Neural cell (in vitro differentiated cells): ENCODE data around the gene KRT76. TPM values are rescaled to one million over a fixed set of nuclear protein-coding genes. Genes with fewer than 3 reads are reported as not detected.

Source experiments
- H2AFZ ChIP-seq: fragments of 200-600, 300-800 bp; sonication (generic), shearing (Covaris generic); 2 replicates; pipeline ENCODE4 v1.6.0; 2014; ENCODE audit warnings: low read depth, mild to moderate bottlenecking, antibody characterized with exemption, low read length, moderate library complexity
- H3F3A ChIP-seq: fragments of 200-600 bp; shearing (Covaris generic); 2 replicates; pipeline ENCODE4 v1.6.1; 2016; ENCODE audit warnings: mild to moderate bottlenecking, moderate library complexity, mixed read lengths, antibody characterized with exemption, low read length; ENCODE audit not compliant: insufficient read depth, poor library complexity, severe bottlenecking
- H3K27ac ChIP-seq: fragments of 200-600, 300-800 bp; sonication (generic), shearing (Covaris generic); 2 replicates; pipeline ENCODE4 v1.5.1; 2014; ENCODE audit warnings: mild to moderate bottlenecking, low read length, moderate library complexity
- H3K27me3 ChIP-seq: fragments of 300-800, 200-600 bp; sonication (generic), shearing (Covaris generic); 2 replicates; pipeline ENCODE4 v1.6.0; 2014; ENCODE audit warnings: mild to moderate bottlenecking, low read depth, low read length, moderate library complexity; ENCODE audit not compliant: insufficient read depth
- H3K36me3 ChIP-seq: fragments of 300-800, 200-600 bp; sonication (generic), shearing (Covaris generic); 2 replicates; pipeline ENCODE4 v1.5.1; 2014; ENCODE audit warnings: mild to moderate bottlenecking, antibody characterized with exemption, low read length, moderate library complexity; ENCODE audit not compliant: insufficient read depth
- H3K4me2 ChIP-seq: fragments of 300-800, 200-600 bp; sonication (generic), shearing (Covaris generic); 2 replicates; pipeline ENCODE4 v1.6.0; 2014; ENCODE audit warnings: mild to moderate bottlenecking, low read length
- H3K4me3 ChIP-seq: fragments of 300-800, 200-600 bp; sonication (generic), shearing (Covaris generic); 2 replicates; pipeline ENCODE4 v1.5.1; 2014; ENCODE audit warnings: mild to moderate bottlenecking, low read length, moderate library complexity
- H3K79me2 ChIP-seq: fragments of 200-600 bp; shearing (Covaris generic); replicated peaks from 2 replicates; pipeline ENCODE4 v1.6.0; 2014; ENCODE audit warnings: mild to moderate bottlenecking, low read length, moderate library complexity; ENCODE audit not compliant: insufficient read depth
- H3K9ac ChIP-seq: fragments of 300-800, 200-600 bp; sonication (generic), shearing (Covaris generic); 2 replicates; pipeline ENCODE4 v1.6.1; 2016; ENCODE audit warnings: mild to moderate bottlenecking, low read length, mixed read lengths
- H3K9me2 ChIP-seq: fragments of 200-600 bp; shearing (Covaris generic); 2 replicates; pipeline ENCODE4 v1.6.1; 2016; ENCODE audit warnings: mild to moderate bottlenecking, low read length, mixed read lengths; ENCODE audit not compliant: insufficient read depth
- H3K9me3 ChIP-seq: fragments of 200-600, 300-800 bp; sonication (generic), shearing (Covaris generic); 2 replicates; pipeline ENCODE4 v1.6.1; 2016; ENCODE audit warnings: mild to moderate bottlenecking, mixed run types, low read length, moderate library complexity, mixed read lengths
- H4K20me1 ChIP-seq: fragments of 200-600 bp; shearing (Covaris generic); 2 replicates; pipeline ENCODE4 v1.6.1; 2016; ENCODE audit warnings: mild to moderate bottlenecking, mixed run types; ENCODE audit not compliant: insufficient read depth
- EP300 ChIP-seq: fragments of 450-650 bp; conservative IDR thresholded peaks from 2 replicates; pipeline ENCODE4 v1.6.1; 2014; ENCODE audit warnings: antibody characterized with exemption, mild to moderate bottlenecking, moderate library complexity; ENCODE audit not compliant: poor library complexity, severe bottlenecking
- EZH2 ChIP-seq: fragments of 200-600, 300-800 bp; shearing (Covaris generic), sonication (generic); IDR thresholded peaks from 2 replicates; pipeline ENCODE4 v1.6.1; 2014; ENCODE audit warnings: antibody characterized with exemption, low read length, borderline replicate concordance, mild to moderate bottlenecking; ENCODE audit not compliant: insufficient read depth, poor library complexity, severe bottlenecking
- MXI1 ChIP-seq: fragments of 450-650 bp; conservative IDR thresholded peaks from 2 replicates; pipeline ENCODE4 v1.6.1; 2014; ENCODE audit warnings: antibody characterized with exemption, mild to moderate bottlenecking; ENCODE audit not compliant: poor library complexity, severe bottlenecking
- POLR2AphosphoS5 ChIP-seq: IDR thresholded peaks from 2 replicates; pipeline ENCODE4 v1.6.1; 2012
- RAD21 ChIP-seq: fragments of 450-650 bp; conservative IDR thresholded peaks from 2 replicates; pipeline ENCODE4 v1.6.1; 2014; ENCODE audit warnings: antibody characterized with exemption, mild to moderate bottlenecking, moderate library complexity
- SMC3 ChIP-seq: fragments of 450-650 bp; conservative IDR thresholded peaks from 2 replicates; pipeline ENCODE4 v1.6.1; 2014; ENCODE audit warnings: antibody characterized with exemption, mild to moderate bottlenecking, moderate library complexity; ENCODE audit not compliant: poor library complexity
- TAF1 ChIP-seq: IDR thresholded peaks from 2 replicates; pipeline ENCODE4 v1.6.1; 2012; ENCODE audit warnings: low read depth
- polyA plus RNA-seq: library from polyadenylated mRNA; depleted of rRNA; stranded (reverse); fragments of >200 nt; gene quantifications from 2 replicates; pipeline ENCODE4 v1.2.3, GENCODE V29; 2014
- TF ChIP-seq, protein P1 (sequence below): IDR thresholded peaks from 2 replicates; pipeline ENCODE4 v1.6.1; 2012; ENCODE audit warnings: borderline replicate concordance
- TF ChIP-seq, protein P2 (sequence below): fragments of 450-650 bp; IDR thresholded peaks from 2 replicates; pipeline ENCODE4 v1.5.1; 2014; ENCODE audit warnings: antibody characterized with exemption, mild to moderate bottlenecking, moderate library complexity; ENCODE audit not compliant: poor library complexity, severe bottlenecking

Gene KRT76
- polyA plus RNA-seq, 1 donor from 2014 or later = not detected

DNA sequence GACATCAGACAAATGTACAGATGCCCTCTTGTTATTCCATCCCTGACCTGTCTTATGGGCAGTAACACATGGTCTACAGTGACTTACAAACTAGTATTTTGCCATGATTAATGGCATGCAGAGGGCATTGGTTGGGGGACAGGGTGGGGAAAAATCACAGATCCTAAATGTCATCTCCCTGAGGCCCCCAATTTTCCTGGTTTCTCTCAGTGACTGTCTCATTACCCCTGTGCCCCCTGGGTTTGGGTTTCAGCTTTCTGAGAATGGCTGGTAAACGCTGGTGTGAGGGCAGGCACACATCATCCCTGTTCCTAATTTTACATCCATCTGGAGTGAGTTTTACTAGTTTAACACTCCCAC lies 10.1 kb downstream of the KRT76 start:
- H3K36me3 ChIP-seq = no peaks in the 10 kb centered on the region
- TF ChIP-seq SMC3 = no peak
- TF ChIP-seq MXI1 = no peak
- no peak for TF ChIP-seq EZH2
- TF ChIP-seq RAD21 = no peak
- TF ChIP-seq, protein P1, sequence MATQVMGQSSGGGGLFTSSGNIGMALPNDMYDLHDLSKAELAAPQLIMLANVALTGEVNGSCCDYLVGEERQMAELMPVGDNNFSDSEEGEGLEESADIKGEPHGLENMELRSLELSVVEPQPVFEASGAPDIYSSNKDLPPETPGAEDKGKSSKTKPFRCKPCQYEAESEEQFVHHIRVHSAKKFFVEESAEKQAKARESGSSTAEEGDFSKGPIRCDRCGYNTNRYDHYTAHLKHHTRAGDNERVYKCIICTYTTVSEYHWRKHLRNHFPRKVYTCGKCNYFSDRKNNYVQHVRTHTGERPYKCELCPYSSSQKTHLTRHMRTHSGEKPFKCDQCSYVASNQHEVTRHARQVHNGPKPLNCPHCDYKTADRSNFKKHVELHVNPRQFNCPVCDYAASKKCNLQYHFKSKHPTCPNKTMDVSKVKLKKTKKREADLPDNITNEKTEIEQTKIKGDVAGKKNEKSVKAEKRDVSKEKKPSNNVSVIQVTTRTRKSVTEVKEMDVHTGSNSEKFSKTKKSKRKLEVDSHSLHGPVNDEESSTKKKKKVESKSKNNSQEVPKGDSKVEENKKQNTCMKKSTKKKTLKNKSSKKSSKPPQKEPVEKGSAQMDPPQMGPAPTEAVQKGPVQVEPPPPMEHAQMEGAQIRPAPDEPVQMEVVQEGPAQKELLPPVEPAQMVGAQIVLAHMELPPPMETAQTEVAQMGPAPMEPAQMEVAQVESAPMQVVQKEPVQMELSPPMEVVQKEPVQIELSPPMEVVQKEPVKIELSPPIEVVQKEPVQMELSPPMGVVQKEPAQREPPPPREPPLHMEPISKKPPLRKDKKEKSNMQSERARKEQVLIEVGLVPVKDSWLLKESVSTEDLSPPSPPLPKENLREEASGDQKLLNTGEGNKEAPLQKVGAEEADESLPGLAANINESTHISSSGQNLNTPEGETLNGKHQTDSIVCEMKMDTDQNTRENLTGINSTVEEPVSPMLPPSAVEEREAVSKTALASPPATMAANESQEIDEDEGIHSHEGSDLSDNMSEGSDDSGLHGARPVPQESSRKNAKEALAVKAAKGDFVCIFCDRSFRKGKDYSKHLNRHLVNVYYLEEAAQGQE = no peak
- H3F3A ChIP-seq = no peaks in the 10 kb centered on the region
- H3K27ac ChIP-seq = no peak overlapping the region
- H4K20me1 ChIP-seq = no peaks in the 10 kb centered on the region
- no peaks in the 10 kb centered on the region for H3K27me3 ChIP-seq
- H3K4me3 ChIP-seq = no peak overlapping the region
- no peak overlapping the region for H2AFZ ChIP-seq
- no peak overlapping the region for H3K4me2 ChIP-seq
- no peaks in the 10 kb centered on the region for H3K9me2 ChIP-seq
- no peaks in the 10 kb centered on the region for H3K9me3 ChIP-seq
- no peak overlapping the region for H3K9ac ChIP-seq
- no peaks in the 10 kb centered on the region for H3K79me2 ChIP-seq

DNA sequence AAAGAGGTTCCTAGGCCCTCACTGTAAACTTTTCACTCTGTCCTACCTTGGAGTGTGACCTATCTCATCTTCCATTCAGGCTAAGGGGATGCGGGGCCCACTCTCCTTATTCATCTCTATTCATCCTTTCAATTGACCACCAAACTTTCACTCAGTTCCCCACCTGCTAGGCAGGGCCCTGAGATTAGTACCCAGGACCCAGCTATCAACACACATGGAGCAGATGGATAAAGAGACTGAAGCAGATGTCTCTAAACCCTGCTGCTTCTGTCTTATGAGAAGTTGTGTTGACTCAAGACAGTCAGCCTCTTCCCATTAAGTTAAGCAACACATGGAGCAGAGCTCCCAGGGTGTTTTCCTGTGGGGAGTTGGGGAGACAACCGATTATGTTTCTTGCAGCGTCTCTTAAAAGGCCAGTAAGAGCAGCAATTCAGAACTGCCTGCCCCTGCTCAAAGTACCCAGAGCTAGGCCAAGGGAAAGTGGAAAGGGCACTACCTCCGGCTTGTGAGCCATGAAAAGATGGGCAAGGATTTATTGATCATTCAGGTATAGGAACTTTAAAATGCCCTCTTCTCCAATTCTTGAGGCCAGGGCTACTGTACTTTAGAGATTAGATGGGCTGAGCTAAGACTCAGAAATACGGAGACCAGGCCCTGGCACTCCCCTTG lies 10.7 kb downstream of the KRT76 start:
- H3K9me2 ChIP-seq = no peaks in the 10 kb centered on the region
- no peaks in the 10 kb centered on the region for H4K20me1 ChIP-seq
- no peaks in the 10 kb centered on the region for H3K27me3 ChIP-seq
- H3K27ac ChIP-seq = no peak overlapping the region
- TF ChIP-seq TAF1 (no peak), POLR2AphosphoS5 (no peak), EP300 (no peak), EZH2 (no peak), RAD21 (no peak), SMC3 (no peak), MXI1 (no peak)
- TF ChIP-seq, protein P1 = no peak
- TF ChIP-seq, protein P2, sequence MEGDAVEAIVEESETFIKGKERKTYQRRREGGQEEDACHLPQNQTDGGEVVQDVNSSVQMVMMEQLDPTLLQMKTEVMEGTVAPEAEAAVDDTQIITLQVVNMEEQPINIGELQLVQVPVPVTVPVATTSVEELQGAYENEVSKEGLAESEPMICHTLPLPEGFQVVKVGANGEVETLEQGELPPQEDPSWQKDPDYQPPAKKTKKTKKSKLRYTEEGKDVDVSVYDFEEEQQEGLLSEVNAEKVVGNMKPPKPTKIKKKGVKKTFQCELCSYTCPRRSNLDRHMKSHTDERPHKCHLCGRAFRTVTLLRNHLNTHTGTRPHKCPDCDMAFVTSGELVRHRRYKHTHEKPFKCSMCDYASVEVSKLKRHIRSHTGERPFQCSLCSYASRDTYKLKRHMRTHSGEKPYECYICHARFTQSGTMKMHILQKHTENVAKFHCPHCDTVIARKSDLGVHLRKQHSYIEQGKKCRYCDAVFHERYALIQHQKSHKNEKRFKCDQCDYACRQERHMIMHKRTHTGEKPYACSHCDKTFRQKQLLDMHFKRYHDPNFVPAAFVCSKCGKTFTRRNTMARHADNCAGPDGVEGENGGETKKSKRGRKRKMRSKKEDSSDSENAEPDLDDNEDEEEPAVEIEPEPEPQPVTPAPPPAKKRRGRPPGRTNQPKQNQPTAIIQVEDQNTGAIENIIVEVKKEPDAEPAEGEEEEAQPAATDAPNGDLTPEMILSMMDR = no peak
- no peaks in the 10 kb centered on the region for H3F3A ChIP-seq
- H3K79me2 ChIP-seq = no peaks in the 10 kb centered on the region
- H3K4me2 ChIP-seq = no peak overlapping the region
- no peaks in the 10 kb centered on the region for H3K9me3 ChIP-seq
- H3K9ac ChIP-seq = no peak overlapping the region
- no peak overlapping the region for H2AFZ ChIP-seq
- no peaks in the 10 kb centered on the region for H3K36me3 ChIP-seq
- H3K4me3 ChIP-seq = no peak overlapping the region
